Spleen (tissue), 11 donors: ENCODE measurements around the gene GLUL. TPM values are rescaled to one million over a fixed set of nuclear protein-coding genes. Genes with fewer than 3 reads are reported as not detected.
A peak's percentile ranks its signal among the peaks of the same experiment; 100 is the strongest.

ENCODE experiments used
- DNase-seq: peaks from one replicate; pipeline ENCODE4 v3.0.0-alpha.2; 2020
- H3K27ac ChIP-seq, 8 donors: fragments of 200-600 bp; sonication (generic) in 7 of 8; 1 replicate in 4 of 8; 2 replicates in 4 of 8; pipeline versions ENCODE4 v1.5.0 to v1.8.0; 2016 to 2021; ENCODE audit warnings: inconsistent platforms in 4 of 8, mild to moderate bottlenecking in 4 of 8, moderate library complexity in 1 of 8
- H3K27me3 ChIP-seq, 7 donors: fragments of 200-600 bp; sonication (generic) in 6 of 7; replicated peaks in 1 of 7; 1 replicate in 4 of 7; 2 replicates in 3 of 7; pipeline versions ENCODE4 v1.5.0 to v1.8.0; 2016 to 2021; ENCODE audit warnings: inconsistent platforms in 3 of 7, mild to moderate bottlenecking in 1 of 7
- H3K36me3 ChIP-seq, 6 donors: fragments of 200-600 bp; sonication (generic) in 5 of 6; 1 replicate in 4 of 6; 2 replicates in 2 of 6; pipeline versions ENCODE4 v1.5.0 to v1.8.0; 2016 to 2021; ENCODE audit warnings: inconsistent platforms in 2 of 6
- H3K4me1 ChIP-seq, 6 donors: fragments of 200-600 bp; sonication (generic) in 5 of 6; 1 replicate in 3 of 6; 2 replicates in 3 of 6; pipeline versions ENCODE4 v1.5.0 to v1.8.0; 2016 to 2021; ENCODE audit warnings: inconsistent platforms in 3 of 6
- H3K4me3 ChIP-seq, 8 donors: fragments of 200-600 bp; sonication (generic) in 7 of 8; 1 replicate in 4 of 8; 2 replicates in 4 of 8; pipeline versions ENCODE4 v1.5.0 to v1.8.0; 2016 to 2021; ENCODE audit warnings: inconsistent platforms in 4 of 8, mild to moderate bottlenecking in 4 of 8, moderate library complexity in 2 of 8
- H3K9me3 ChIP-seq, 8 donors: fragments of 200-600 bp; sonication (generic) in 7 of 8; 1 replicate in 4 of 8; 2 replicates in 4 of 8; pipeline versions ENCODE4 v1.5.0 to v1.8.0; 2016 to 2021; ENCODE audit warnings: inconsistent platforms in 4 of 8
- POLR2A ChIP-seq, 3 donors: fragments of 450-650 bp; IDR thresholded peaks; one replicate each; pipeline ENCODE4 v1.5.1; 2017; ENCODE audit warnings: antibody characterized with exemption in 3 of 3, mild to moderate bottlenecking in 1 of 3
- POLR2AphosphoS5 ChIP-seq, 3 donors: sonication (generic); formaldehyde crosslinking; IDR thresholded peaks; one replicate each; pipeline ENCODE4 v1.5.1; 2017; ENCODE audit warnings: antibody characterized with exemption in 3 of 3
- WGBS, 5 donors: extraction: QIAGEN DNeasy Blood & Tissue Kit in 3 of 5; methylation state at CpG; one replicate each; pipeline versions ENCODE4 v1.1.5 to v1.1.7; 2013 to 2018; 5-methylcytosine and 5-hydroxymethylcytosine counted together
- intact Hi-C: fragments of 100-400 bp; cut with DNase I; formaldehyde crosslinking; loops from one replicate; pipeline ENCODE4 v1.15.0; 2023; ENCODE audit warnings: low total_unique reads
- polyA plus RNA-seq, 3 donors: library from polyadenylated mRNA; stranded (reverse); fragments of 200-250 nt; gene quantifications; one replicate each; pipeline ENCODE4 v1.2.1, GENCODE V29; 2013
- total RNA-seq, 7 donors: library from RNA; depleted of rRNA in 3 of 7; stranded (reverse); fragments of >200 nt in 3 of 7; fragmentation: NEBNext Ultra II Directional in 4 of 7; extraction: Animal tissue kit (Norgen Biotek cat#: 25700) in 4 of 7; gene quantifications; one replicate each; pipeline versions ENCODE4 v1.1.0 to v1.2.1, GENCODE V29; 2016 to 2021
- TF ChIP-seq, protein P1 (sequence below), 11 experiments: fragments of 200-600 bp in 7 of 11; fragments of 450-650 bp in 4 of 11; sonication (generic) in 4 of 11; IDR thresholded peaks in 8 of 11; conservative IDR thresholded peaks in 3 of 11; 1 replicate in 7 of 11; 2 replicates in 4 of 11; pipeline versions ENCODE4 v1.4.0 to v1.8.0; 2016 to 2021; ENCODE audit warnings: antibody characterized with exemption in 11 of 11, inconsistent platforms in 4 of 11, mild to moderate bottlenecking in 1 of 11
- donor health status: healthy with polysubstance abuse.
- donor health status: DM: no; HTN: no; CAD: no; lungs with moderate emphysema.
- donor health status: DM: no; HTN: no; CAD: no.
- donor health status: Bipolar disorder and iron deficiency.
- donor health status: healthy.
- donor health status: DM: no; HTN: no; CAD: no.
- donor health status: DM: yes; HTN: yes; CAD: no.

The GLUL gene
- total and polyA plus RNA-seq, 10 donors = 113 to 2,370 (median 1,240) TPM

DNA sequence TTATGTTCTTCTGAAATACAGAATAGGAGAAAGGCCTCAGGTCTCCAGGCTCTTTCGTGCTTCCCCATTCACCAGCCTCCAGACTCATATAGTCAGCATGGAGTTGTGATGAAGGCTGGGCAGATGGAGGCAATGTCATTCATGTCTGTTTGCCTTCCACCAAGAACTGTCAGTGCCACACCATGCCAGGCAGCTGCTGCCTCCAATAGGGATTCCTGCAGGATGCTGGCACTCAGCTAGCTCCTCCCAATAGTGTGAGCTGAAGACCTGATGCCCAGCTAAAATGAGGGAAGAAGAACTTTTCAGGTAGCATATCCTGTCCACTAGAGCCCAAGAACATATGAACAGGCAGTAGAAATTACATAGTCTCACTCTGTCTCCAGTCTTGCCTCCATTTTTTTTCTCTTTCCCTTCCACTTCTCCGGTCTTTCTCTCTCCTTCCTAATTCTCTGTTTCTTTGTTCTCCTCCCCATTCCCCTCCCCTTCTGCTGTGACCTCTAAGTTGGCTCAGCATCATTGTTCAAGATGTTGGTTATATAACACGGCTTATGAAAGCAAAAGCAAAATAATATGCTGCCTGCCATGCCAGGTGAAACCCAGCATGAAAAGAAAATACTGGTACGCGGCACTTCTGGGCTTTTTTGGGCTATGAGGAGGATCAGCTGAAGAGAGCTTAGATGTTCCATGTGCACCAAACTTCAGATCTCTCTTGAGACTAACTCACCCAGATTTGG lies 17.3 kb downstream of the GLUL start:
- Histone ChIP-seq H3K4me1 (no peaks in the 10 kb centered on the region), H3K27ac (no peak overlapping the region), H3K9me3 (no peaks in the 10 kb centered on the region), H3K36me3 (no peaks in the 10 kb centered on the region), H3K27me3 (no peaks in the 10 kb centered on the region), H3K4me3 (no peak overlapping the region)
- no peak for DNase-seq
- intact Hi-C loops = no loop called here
- WGBS, 5 donors = 79 to 89% (median 88%) methylated on average over 5 of the region's 5 CpGs
- TF ChIP-seq POLR2A (IDR thresholded peaks at IDR 0.05) (no peak), POLR2AphosphoS5 (IDR thresholded peaks at IDR 0.05) (no peak)
- TF ChIP-seq, protein P1, sequence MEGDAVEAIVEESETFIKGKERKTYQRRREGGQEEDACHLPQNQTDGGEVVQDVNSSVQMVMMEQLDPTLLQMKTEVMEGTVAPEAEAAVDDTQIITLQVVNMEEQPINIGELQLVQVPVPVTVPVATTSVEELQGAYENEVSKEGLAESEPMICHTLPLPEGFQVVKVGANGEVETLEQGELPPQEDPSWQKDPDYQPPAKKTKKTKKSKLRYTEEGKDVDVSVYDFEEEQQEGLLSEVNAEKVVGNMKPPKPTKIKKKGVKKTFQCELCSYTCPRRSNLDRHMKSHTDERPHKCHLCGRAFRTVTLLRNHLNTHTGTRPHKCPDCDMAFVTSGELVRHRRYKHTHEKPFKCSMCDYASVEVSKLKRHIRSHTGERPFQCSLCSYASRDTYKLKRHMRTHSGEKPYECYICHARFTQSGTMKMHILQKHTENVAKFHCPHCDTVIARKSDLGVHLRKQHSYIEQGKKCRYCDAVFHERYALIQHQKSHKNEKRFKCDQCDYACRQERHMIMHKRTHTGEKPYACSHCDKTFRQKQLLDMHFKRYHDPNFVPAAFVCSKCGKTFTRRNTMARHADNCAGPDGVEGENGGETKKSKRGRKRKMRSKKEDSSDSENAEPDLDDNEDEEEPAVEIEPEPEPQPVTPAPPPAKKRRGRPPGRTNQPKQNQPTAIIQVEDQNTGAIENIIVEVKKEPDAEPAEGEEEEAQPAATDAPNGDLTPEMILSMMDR (IDR thresholded peaks at IDR 0.05 in 8 of 11, conservative IDR thresholded peaks at IDR 0.05 in 3 of 11) = no peak

DNA sequence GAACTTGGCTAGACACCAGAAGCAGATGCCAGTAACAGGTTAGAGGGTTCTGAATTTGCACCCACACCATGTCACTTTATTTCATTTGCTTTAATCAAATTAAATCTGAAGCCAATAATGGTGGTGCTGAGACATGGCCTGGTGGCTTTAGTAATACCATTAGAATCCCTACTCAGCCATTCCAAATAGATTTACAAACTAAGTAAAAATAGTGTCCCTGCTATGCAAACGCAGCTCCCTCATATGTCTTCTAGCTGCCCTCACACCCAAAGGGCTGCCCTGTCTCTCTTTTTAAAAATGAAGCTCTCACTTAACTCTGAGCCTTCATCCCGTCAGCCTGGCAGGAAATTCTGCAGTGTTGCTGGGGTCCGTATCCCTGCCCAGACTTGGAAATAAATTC lies 21.1 kb downstream of the GLUL start:
- DNase-seq = no peak
- intact Hi-C loops = no loop called here
- 60 to 75% (median 62%) methylated on average over 3 of the region's 3 CpGs for WGBS, 5 donors

GRCh38 chr1:182368903-182369302 lies 22.7 kb downstream of the GLUL start:
- Histone ChIP-seq H3K27ac (no peak overlapping the region), H3K4me1 (peaks cover 0 to 9% (median 0%) of the 10 kb centered on the region in 6 donors), H3K27me3 (no peaks in the 10 kb centered on the region), H3K4me3 (peak overlapping the region in 1 of 8 donors; percentile 1), H3K9me3 (no peaks in the 10 kb centered on the region), H3K36me3 (no peaks in the 10 kb centered on the region)
- intact Hi-C loops = no loop called here
- DNase-seq = no peak
- TF ChIP-seq, protein P1 (IDR thresholded peaks at IDR 0.05 in 8 of 11, conservative IDR thresholded peaks at IDR 0.05 in 3 of 11) = no peak
- TF ChIP-seq POLR2AphosphoS5 (IDR thresholded peaks at IDR 0.05) (no peak), POLR2A (IDR thresholded peaks at IDR 0.05) (no peak)
- WGBS, 5 donors = 50 to 76% (median 65%) methylated on average over 4 of the region's 4 CpGs

More for the DNA sequence above, 21.1 kb downstream of the GLUL start:
- H3K4me3 ChIP-seq = no peak overlapping the region
- H3K4me1 ChIP-seq = peaks cover 0 to 9% (median 0%) of the 10 kb centered on the region in 6 donors
- no peak overlapping the region for H3K27ac ChIP-seq
- TF ChIP-seq POLR2A (IDR thresholded peaks at IDR 0.05) (no peak), POLR2AphosphoS5 (IDR thresholded peaks at IDR 0.05) (no peak)
- TF ChIP-seq, protein P1 (IDR thresholded peaks at IDR 0.05 in 8 of 11, conservative IDR thresholded peaks at IDR 0.05 in 3 of 11) = no peak
- no peaks in the 10 kb centered on the region for H3K9me3 ChIP-seq
- no peaks in the 10 kb centered on the region for H3K36me3 ChIP-seq
- no peaks in the 10 kb centered on the region for H3K27me3 ChIP-seq

GRCh38 chr1:182368358-182368757 lies 23.2 kb downstream of the GLUL start:
- TF ChIP-seq POLR2AphosphoS5 (IDR thresholded peaks at IDR 0.05) (no peak), POLR2A (IDR thresholded peaks at IDR 0.05) (no peak)
- TF ChIP-seq, protein P1 (IDR thresholded peaks at IDR 0.05 in 8 of 11, conservative IDR thresholded peaks at IDR 0.05 in 3 of 11) = no peak
- Histone ChIP-seq H3K27me3 (no peaks in the 10 kb centered on the region), H3K9me3 (no peaks in the 10 kb centered on the region), H3K27ac (no peak overlapping the region), H3K36me3 (no peaks in the 10 kb centered on the region), H3K4me3 (peak overlapping the region in 1 of 8 donors; percentile 1), H3K4me1 (peaks cover 0 to 9% (median 0%) of the 10 kb centered on the region in 6 donors)
- intact Hi-C loops = no loop called here
- no peak for DNase-seq
- 46 to 74% (median 60%) methylated on average over 4 of the region's 4 CpGs for WGBS, 5 donors
